ENCODE measurements around the gene SPOCK2.
"Not testable (repeated sequence)": the region's sequence is repeated elsewhere in the genome, so short reads cannot be mapped to it uniquely, and the experiment has no call there.

SPOCK2 gene

GRCh38 chr10:72050873-72051272 lies 37.5 kb downstream of the SPOCK2 start:
- DNase-seq: no peak

GRCh38 chr10:72049969-72050781 lies 38.2 kb downstream of the SPOCK2 start:
- DNase-seq: no peak

GRCh38 chr10:72049472-72049871 lies 38.9 kb downstream of the SPOCK2 start:
- no peak for DNase-seq

- DNase-seq: peak; percentile 93
Observed at GRCh38 chr10:72048450-72049124, 39.8 kb downstream of the SPOCK2 start.

- no peak for DNase-seq
Observed at GRCh38 chr10:72045586-72045985, 42.8 kb downstream of the SPOCK2 start.

- DNase-seq: peak; percentile 21
Observed at GRCh38 chr10:72044417-72045041, 43.8 kb downstream of the SPOCK2 start.

GRCh38 chr10:72043016-72043834 lies 45.1 kb downstream of the SPOCK2 start:
- peak; percentile 11 for DNase-seq

GRCh38 chr10:72041491-72041890 lies 46.9 kb downstream of the SPOCK2 start:
- no peak for DNase-seq

- no peak for DNase-seq
Observed at GRCh38 chr10:72039377-72039776, 49.0 kb downstream of the SPOCK2 start.

GRCh38 chr10:72038458-72039001 lies 49.8 kb downstream of the SPOCK2 start:
- DNase-seq: peak; percentile 35

GRCh38 chr10:72037811-72038210 lies 50.5 kb downstream of the SPOCK2 start:
- DNase-seq: no peak

- no peak for DNase-seq
Observed at GRCh38 chr10:72037266-72037665, 51.1 kb downstream of the SPOCK2 start.

GRCh38 chr10:72035252-72035887 lies 53.0 kb downstream of the SPOCK2 start:
- no peak for DNase-seq

GRCh38 chr10:72034761-72035160 lies 53.6 kb downstream of the SPOCK2 start:
- DNase-seq: no peak

GRCh38 chr10:72034040-72034499 lies 54.3 kb downstream of the SPOCK2 start:
- no peak for DNase-seq

- DNase-seq: not testable (repeated sequence)
Observed at GRCh38 chr10:72032409-72033162, 55.8 kb downstream of the SPOCK2 start.

GRCh38 chr10:72031706-72032105 lies 56.6 kb downstream of the SPOCK2 start:
- DNase-seq: no peak

- DNase-seq: no peak
Observed at GRCh38 chr10:72030762-72031543, 57.4 kb downstream of the SPOCK2 start.

- no peak for DNase-seq
Observed at GRCh38 chr10:72029414-72029813, 58.9 kb downstream of the SPOCK2 start.

- DNase-seq: no peak
Observed at GRCh38 chr10:72027498-72027897, 60.9 kb downstream of the SPOCK2 start.
